Adrenal gland (tissue), 12 donors: ENCODE data around the gene PNKP. TPM values are rescaled to one million over a fixed set of nuclear protein-coding genes. Genes with fewer than 3 reads are reported as not detected.

Source experiments
- DNase-seq, 7 donors: peaks; one replicate each; pipeline ENCODE4 v3.0.0-alpha.2; 2019 to 2020
- H3K27ac ChIP-seq, 5 donors: fragments of 200-600 bp; sonication (generic) in 4 of 5; 1 replicate in 3 of 5; 2 replicates in 2 of 5; pipeline versions ENCODE4 v1.5.1 to v1.8.0; 2016 to 2020; ENCODE audit warnings: mild to moderate bottlenecking in 1 of 5
- H3K27me3 ChIP-seq: fragments of 200-600 bp; 2 replicates; pipeline ENCODE4 v1.8.0; 2021
- H3K36me3 ChIP-seq, 2 donors: fragments of 200-600 bp; replicated peaks in 1 of 2; 1 replicate in 1 of 2; 2 replicates in 1 of 2; pipeline versions ENCODE4 v1.5.1 to v1.8.0; 2018 to 2022
- H3K4me1 ChIP-seq, 2 donors: fragments of 200-600 bp; replicated peaks in 1 of 2; 1 replicate in 1 of 2; 2 replicates in 1 of 2; pipeline versions ENCODE4 v1.5.1 to v1.8.0; 2018 to 2021
- H3K4me3 ChIP-seq, 4 donors: fragments of 200-600 bp; sonication (generic) in 3 of 4; one replicate each; pipeline ENCODE4 v1.5.1; 2016 to 2018
- H3K9me3 ChIP-seq, 3 donors: fragments of 200-600 bp; sonication (generic) in 1 of 3; replicated peaks in 1 of 3; 1 replicate in 2 of 3; 2 replicates in 1 of 3; pipeline versions ENCODE4 v1.5.1 to v1.8.0; 2016 to 2021
- CTCF ChIP-seq, 6 experiments: fragments of 450-650 bp in 4 of 6; fragments of 200-600 bp in 2 of 6; sonication (generic) in 1 of 6; IDR thresholded peaks; 1 replicate in 5 of 6; 2 replicates in 1 of 6; pipeline versions ENCODE4 v1.5.1 to v1.8.0; 2016 to 2021; ENCODE audit warnings: antibody characterized with exemption in 6 of 6, mild to moderate bottlenecking in 2 of 6, moderate library complexity in 1 of 6
- POLR2A ChIP-seq, 2 donors: fragments of 450-650 bp; IDR thresholded peaks; one replicate each; pipeline ENCODE4 v1.6.1; 2017; ENCODE audit warnings: antibody characterized with exemption in 2 of 2, mild to moderate bottlenecking in 2 of 2, moderate library complexity in 1 of 2
- WGBS, 4 donors: extraction: QIAGEN DNeasy Blood & Tissue Kit in 2 of 4; methylation state at CpG; one replicate each; pipeline versions ENCODE4 v1.1.5 to v1.1.7; 2013 to 2017; 5-methylcytosine and 5-hydroxymethylcytosine counted together
- intact Hi-C, 2 donors: fragments of 100-400 bp; cut with DNase I; formaldehyde crosslinking; loops; one replicate each; pipeline versions ENCODE4 v1.14.1 to v1.15.0; 2022 to 2023
- polyA plus RNA-seq, 3 donors: library from polyadenylated mRNA; stranded (reverse); fragments of 200-250 nt in 2 of 3; fragments of 350-450 nt in 1 of 3; fragmentation: Illumina TruSeq in 1 of 3; extraction: RNeasy Lipid Tissue Mini Kit (QIAGEN cat#74804) in 1 of 3; gene quantifications; one replicate each; pipeline ENCODE4 v1.2.3, GENCODE V29; 2013 to 2014
- total RNA-seq, 9 donors: library from RNA; depleted of rRNA in 4 of 9; stranded (reverse); fragments of >200 nt in 4 of 9; fragments of 120-200 nt in 1 of 9; fragmentation: NEBNext Ultra II Directional in 1 of 9; extraction: Animal tissue kit (Norgen Biotek cat#: 25700) in 1 of 9; gene quantifications; one replicate each; pipeline versions ENCODE4 v1.1.0 to v1.2.4, GENCODE V29; 2013 to 2023
- donor health status: healthy with polysubstance abuse.
- donor health status: Bipolar disorder and iron deficiency.
- donor health status: DM: yes; HTN: yes; CAD: no.
- donor health status: DM: no; HTN: no; CAD: no.
- donor health status: DM: no; HTN: no; CAD: no.
- donor health status: DM: yes; HTN: yes; CAD: no.

PNKP gene
- total and polyA plus RNA-seq, 12 donors = 40.7 to 344 (median 100) TPM

DNA sequence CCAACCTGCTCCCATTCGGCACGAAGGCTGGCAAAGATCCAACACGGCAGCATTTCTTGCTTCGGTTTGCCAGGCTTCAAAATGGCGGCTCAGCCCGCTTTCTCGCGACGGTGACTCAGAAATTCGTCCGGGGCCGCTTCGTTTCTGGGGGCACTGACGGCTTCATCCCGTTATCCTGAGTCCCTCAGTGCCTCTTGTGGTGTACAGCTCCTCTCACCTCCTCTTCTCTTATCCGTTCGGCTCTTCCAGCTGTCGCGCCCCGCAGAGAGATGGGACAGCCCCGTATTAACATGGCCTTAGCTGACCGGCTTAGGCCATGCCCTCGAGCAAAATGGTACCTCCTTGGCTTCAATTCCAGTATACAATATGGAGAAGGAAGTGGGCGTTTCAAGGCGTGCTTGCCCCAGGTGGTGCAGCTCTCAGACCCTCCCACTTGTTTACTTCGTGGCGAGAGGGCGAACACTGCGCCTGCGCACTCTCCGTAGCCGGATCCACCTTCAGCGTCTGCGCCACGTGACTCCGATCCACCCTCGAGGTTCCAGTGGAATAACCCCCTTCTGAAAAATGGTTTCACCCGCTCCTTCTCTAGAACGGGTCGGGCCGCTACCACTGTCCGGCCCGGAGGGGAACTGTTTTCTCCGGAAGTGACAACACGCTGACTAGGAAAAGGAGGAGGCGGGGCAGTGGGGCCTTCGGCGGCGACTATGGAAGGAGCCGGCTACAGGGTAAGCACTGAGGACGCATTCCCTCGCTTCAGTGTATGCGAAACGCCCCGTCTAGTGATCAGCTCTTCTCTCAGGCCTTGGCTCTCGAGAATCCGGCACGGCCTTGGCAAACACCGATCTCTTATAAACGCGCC, 9.9 kb upstream of the PNKP start, which contains the start of the genes AKT1S1 and TBC1D17:
AKT1S1 (minus strand) TSS at position 336 of the 859 bp plus-strand sequence. CDS start 4,060 bp downstream, outside the sequence.
TBC1D17 (plus strand) TSS at position 683 of the 859 bp plus-strand sequence; CDS start at position 705, 22 bp downstream.
- intact Hi-C loops = no loop called here
- no peaks in the 10 kb centered on the region for H3K27me3 ChIP-seq
- no peaks in the 10 kb centered on the region for H3K9me3 ChIP-seq
- TF ChIP-seq CTCF (IDR thresholded peaks at IDR 0.05) (no peak), POLR2A (IDR thresholded peaks at IDR 0.05) (peak; percentile 88 to 91)
- H3K27ac ChIP-seq = peak within 1 kb of the TSS; percentile 92 to 99 (median 99)
- peak; percentile 98 to 100 (median 100) for DNase-seq
- peaks cover 16 to 26% of the 10 kb centered on the region in 2 donors for H3K4me1 ChIP-seq
- H3K4me3 ChIP-seq = peak within 1 kb of the TSS; percentile 84 to 95 (median 90)
- 0% methylated on average over 24 to 61 of the region's 61 CpGs for WGBS, 4 donors
- peaks cover 0 to 35% of the 10 kb centered on the region in 2 donors for H3K36me3 ChIP-seq

DNA sequence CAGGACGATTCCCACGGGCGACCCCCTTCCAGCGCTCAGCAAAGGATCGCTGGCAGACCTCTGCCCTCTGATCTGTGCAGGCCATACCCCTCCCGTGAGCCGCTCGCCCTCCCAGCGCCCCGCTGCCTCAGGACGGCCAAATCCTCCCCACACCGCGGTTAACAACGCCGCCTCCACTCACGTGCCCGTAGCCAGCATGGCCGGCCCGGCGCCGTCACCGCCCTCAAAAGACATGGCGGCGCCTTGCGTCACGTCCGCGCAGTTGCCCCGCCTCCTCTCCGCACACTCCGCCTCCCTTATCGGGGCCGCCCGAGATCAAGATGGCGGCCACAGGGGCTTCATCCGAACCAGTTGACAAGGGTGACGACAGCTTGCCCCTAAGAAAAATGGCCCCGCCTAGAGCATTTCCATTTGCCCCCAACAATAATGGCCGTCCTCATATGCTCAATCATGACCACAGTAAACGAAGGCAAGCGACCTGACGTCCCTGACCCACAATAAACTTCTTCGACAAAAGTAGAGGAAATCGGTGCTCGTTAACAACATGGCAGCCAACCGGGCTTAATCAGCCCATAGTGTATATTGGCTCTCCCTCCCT, 9.1 kb upstream of the PNKP start:
- Histone ChIP-seq H3K4me3 (peak overlapping the region; percentile 84 to 95 (median 90)), H3K27me3 (no peaks in the 10 kb centered on the region), H3K27ac (peak overlapping the region; percentile 84 to 99 (median 99)), H3K4me1 (peaks cover 16 to 26% of the 10 kb centered on the region in 2 donors), H3K36me3 (peaks cover 0 to 29% of the 10 kb centered on the region in 2 donors), H3K9me3 (no peaks in the 10 kb centered on the region)
- WGBS, 4 donors = 0% methylated on average over 11 to 46 of the region's 46 CpGs
- no peak for TF ChIP-seq CTCF (IDR thresholded peaks at IDR 0.05)
- TF ChIP-seq POLR2A (IDR thresholded peaks at IDR 0.05) = peak in 1 of 2 donors; percentile 42
- intact Hi-C loops = no loop called here
- DNase-seq = peak; percentile 97 to 99 (median 99)

- DNase-seq = peak; percentile 57 to 81 (median 67)
- WGBS, 4 donors = 1 to 3% (median 1%) methylated on average over 21 to 28 of the region's 28 CpGs
- Histone ChIP-seq H3K36me3 (peaks cover 0 to 29% of the 10 kb centered on the region in 2 donors), H3K4me1 (peaks cover 16 to 31% of the 10 kb centered on the region in 2 donors), H3K9me3 (no peaks in the 10 kb centered on the region), H3K27ac (peak overlapping the region; percentile 84 to 99 (median 99)), H3K4me3 (peak overlapping the region; percentile 84 to 95 (median 90)), H3K27me3 (no peaks in the 10 kb centered on the region)
- intact Hi-C loops = no loop called here
- TF ChIP-seq CTCF (IDR thresholded peaks at IDR 0.05) (no peak), POLR2A (IDR thresholded peaks at IDR 0.05) (no peak)
These were observed 8.6 kb upstream of the PNKP start for GRCh38 chr19:49875857-49876421.

GRCh38 chr19:49875177-49875576, 7.8 kb upstream of the PNKP start:
- peak overlapping the region in 4 of 5 donors; percentile 96 to 99 (median 99) for H3K27ac ChIP-seq
- peaks cover 23 to 39% of the 10 kb centered on the region in 2 donors for H3K4me1 ChIP-seq

More at GRCh38 chr19:49875177-49875576, 7.8 kb upstream of the PNKP start:
- intact Hi-C loops = no loop called here
- WGBS, 4 donors = 71 to 90% (median 81%) methylated on average over 3 to 4 of the region's 4 CpGs
- Histone ChIP-seq H3K27me3 (no peaks in the 10 kb centered on the region), H3K36me3 (peaks cover 0 to 21% of the 10 kb centered on the region in 2 donors), H3K4me3 (peak overlapping the region in 1 of 4 donors; percentile 84), H3K9me3 (no peaks in the 10 kb centered on the region)
- DNase-seq = no peak
- TF ChIP-seq POLR2A (IDR thresholded peaks at IDR 0.05) = no peak
- TF ChIP-seq CTCF (IDR thresholded peaks at IDR 0.05) = no peak
